ENCODE measurements around the gene C10orf95. TPM values are rescaled to one million over a fixed set of nuclear protein-coding genes. Genes with fewer than 3 reads are reported as not detected.
"Not testable (repeated sequence)": the region's sequence is repeated elsewhere in the genome, so short reads cannot be mapped to it uniquely, and the experiment has no call there.

C10orf95 gene
- polyA plus RNA-seq (2013, experiment 1 of 2) = not detected
- 0.03 TPM for polyA plus RNA-seq (2013, experiment 2 of 2)

- Histone ChIP-seq H2BK120ac (ENCODE audit: low read depth, low read length) (peak within 1 kb of the TSS; percentile 11), H3K27ac (ENCODE audit: low read length, poor library complexity, severe bottlenecking) (no peak within 1 kb of the TSS), H3K4me2 (ENCODE audit: low read length, poor library complexity, severe bottlenecking) (peak within 1 kb of the TSS; percentile 83), H2BK5ac (ENCODE audit: low read depth, low read length, poor library complexity, severe bottlenecking) (peak within 1 kb of the TSS; percentile 9), H2AK5ac (ENCODE audit: low read length, severe bottlenecking) (no peak within 1 kb of the TSS), H3K14ac (ENCODE audit: low read length in 2 of 2) (peak within 1 kb of the TSS in 1 of 2 experiments; percentile 91), H4K91ac (ENCODE audit: low read length) (peak within 1 kb of the TSS; percentile 57), H3K27me3 (ENCODE audit: control insufficient read depth in 1 of 2, insufficient read depth in 1 of 2, low read length in 2 of 2) (no peaks in the 10 kb centered on the region), H4K8ac (ENCODE audit: low read length) (peak within 1 kb of the TSS; percentile 96), H3K23ac (ENCODE audit: low read length in 2 of 2) (peak within 1 kb of the TSS in 1 of 2 experiments; percentile 14), H3K79me1 (replicated peaks; ENCODE audit: low read length, poor library complexity, severe bottlenecking) (peaks cover 10% of the 10 kb centered on the region), H2BK15ac (ENCODE audit: low read depth, poor library complexity, severe bottlenecking) (peak within 1 kb of the TSS; percentile 95), H3K9ac (ENCODE audit: low read length) (peak within 1 kb of the TSS; percentile 87), H3K4me1 (ENCODE audit: control insufficient read depth, insufficient read depth, low read depth, low read length) (peaks cover 32% of the 10 kb centered on the region), H3K4me3 (ENCODE audit: insufficient read depth in 1 of 2, low read depth in 1 of 2, low read length in 2 of 2) (peak within 1 kb of the TSS; percentile 88 to 93), H2BK12ac (ENCODE audit: low read length in 2 of 2) (peak within 1 kb of the TSS; percentile 38 to 63), H3K4ac (ENCODE audit: low read depth in 1 of 2, low read length in 2 of 2) (peak within 1 kb of the TSS; percentile 37 to 91), H3K18ac (ENCODE audit: low read depth in 1 of 2, low read length in 2 of 2) (peak within 1 kb of the TSS; percentile 66 to 82), H3K36me3 (ENCODE audit: control insufficient read depth in 1 of 2, insufficient read depth in 2 of 2, low read depth in 1 of 2, low read length in 2 of 2) (peaks cover 0 to 7% of the 10 kb centered on the region in 2 experiments), H3K9me3 (ENCODE audit: control insufficient read depth, low read length) (no peaks in the 10 kb centered on the region), H2AFZ (ENCODE audit: low read depth, low read length) (peak within 1 kb of the TSS; percentile 55)
- 44% methylated on average over 28 of the region's 28 CpGs for WGBS
- DNase-seq = peak; percentile 30
These were observed at the start of gene C10orf95 for GRCh38 chr10:102451105-102451969. TSS of gene C10orf95 (minus strand) at chr10:102451543. CDS start at chr10:102451093, 450 bp downstream.

- not testable (repeated sequence) for H2BK5ac ChIP-seq (ENCODE audit: low read depth, low read length, poor library complexity, severe bottlenecking); H4K91ac ChIP-seq (ENCODE audit: low read length); H2BK120ac ChIP-seq (ENCODE audit: low read depth, low read length); H3K18ac ChIP-seq (ENCODE audit: low read depth in 1 of 2, low read length in 2 of 2); H3K79me1 ChIP-seq (replicated peaks; ENCODE audit: low read length, poor library complexity, severe bottlenecking); H2AFZ ChIP-seq (ENCODE audit: low read depth, low read length); H2BK15ac ChIP-seq (ENCODE audit: low read depth, poor library complexity, severe bottlenecking); H2BK12ac ChIP-seq (ENCODE audit: low read length in 2 of 2); H3K9me3 ChIP-seq (ENCODE audit: control insufficient read depth, low read length); H3K27me3 ChIP-seq (ENCODE audit: control insufficient read depth in 1 of 2, insufficient read depth in 1 of 2, low read length in 2 of 2); DNase-seq; H3K4ac ChIP-seq (ENCODE audit: low read depth in 1 of 2, low read length in 2 of 2); H3K27ac ChIP-seq (ENCODE audit: low read length, poor library complexity, severe bottlenecking); H3K23ac ChIP-seq (ENCODE audit: low read length in 2 of 2); H2AK5ac ChIP-seq (ENCODE audit: low read length, severe bottlenecking); H3K14ac ChIP-seq (ENCODE audit: low read length in 2 of 2)
- Histone ChIP-seq H3K9ac (ENCODE audit: low read length) (peak overlapping the region; percentile 92), H3K4me1 (ENCODE audit: control insufficient read depth, insufficient read depth, low read depth, low read length) (peaks cover 10% of the 10 kb centered on the region), H3K36me3 (ENCODE audit: control insufficient read depth in 1 of 2, insufficient read depth in 2 of 2, low read depth in 1 of 2, low read length in 2 of 2) (peaks cover 3 to 12% of the 10 kb centered on the region in 2 experiments), H4K8ac (ENCODE audit: low read length) (peak overlapping the region; percentile 21), H3K4me3 (ENCODE audit: insufficient read depth in 1 of 2, low read depth in 1 of 2, low read length in 2 of 2) (peak overlapping the region in 1 of 2 experiments; percentile 91), H3K4me2 (ENCODE audit: low read length, poor library complexity, severe bottlenecking) (peak overlapping the region; percentile 25)
- 97% methylated on average over 12 of the region's 13 CpGs for WGBS
These were observed 49.3 kb upstream of the C10orf95 start for GRCh38 chr10:102500686-102501085.

- peaks cover 7 to 12% of the 10 kb centered on the region in 2 experiments for H3K36me3 ChIP-seq (ENCODE audit: control insufficient read depth in 1 of 2, insufficient read depth in 2 of 2, low read depth in 1 of 2, low read length in 2 of 2)
- peaks cover under 1% of the 10 kb centered on the region for H3K79me1 ChIP-seq (replicated peaks; ENCODE audit: low read length, poor library complexity, severe bottlenecking)
- H3K9ac ChIP-seq (ENCODE audit: low read length) = peak overlapping the region; percentile 30
- 96% methylated on average over 3 of the region's 3 CpGs for WGBS
- H2BK120ac ChIP-seq (ENCODE audit: low read depth, low read length) = no peak overlapping the region
- H3K4ac ChIP-seq (ENCODE audit: low read depth in 1 of 2, low read length in 2 of 2) = no peak overlapping the region
- no peak overlapping the region for H3K18ac ChIP-seq (ENCODE audit: low read depth in 1 of 2, low read length in 2 of 2)
- H3K4me2 ChIP-seq (ENCODE audit: low read length, poor library complexity, severe bottlenecking) = no peak overlapping the region
- no peak overlapping the region for H2BK5ac ChIP-seq (ENCODE audit: low read depth, low read length, poor library complexity, severe bottlenecking)
- H2BK15ac ChIP-seq (ENCODE audit: low read depth, poor library complexity, severe bottlenecking) = no peak overlapping the region
- H3K27ac ChIP-seq (ENCODE audit: low read length, poor library complexity, severe bottlenecking) = no peak overlapping the region
- H3K4me1 ChIP-seq (ENCODE audit: control insufficient read depth, insufficient read depth, low read depth, low read length) = peaks cover 5% of the 10 kb centered on the region
- H3K23ac ChIP-seq (ENCODE audit: low read length in 2 of 2) = no peak overlapping the region
- no peak overlapping the region for H3K14ac ChIP-seq (ENCODE audit: low read length in 2 of 2)
- H4K8ac ChIP-seq (ENCODE audit: low read length) = no peak overlapping the region
- no peak overlapping the region for H4K91ac ChIP-seq (ENCODE audit: low read length)
- no peak overlapping the region for H3K4me3 ChIP-seq (ENCODE audit: insufficient read depth in 1 of 2, low read depth in 1 of 2, low read length in 2 of 2)
- H2AK5ac ChIP-seq (ENCODE audit: low read length, severe bottlenecking) = no peak overlapping the region
- H2BK12ac ChIP-seq (ENCODE audit: low read length in 2 of 2) = no peak overlapping the region
- H3K9me3 ChIP-seq (ENCODE audit: control insufficient read depth, low read length) = no peaks in the 10 kb centered on the region
- DNase-seq = no peak
- no peaks in the 10 kb centered on the region for H3K27me3 ChIP-seq (ENCODE audit: control insufficient read depth in 1 of 2, insufficient read depth in 1 of 2, low read length in 2 of 2)
- no peak overlapping the region for H2AFZ ChIP-seq (ENCODE audit: low read depth, low read length)
These were observed 48.0 kb upstream of the C10orf95 start for GRCh38 chr10:102499356-102499755.

GRCh38 chr10:102497545-102497944 is 46.2 kb upstream of the C10orf95 start:
- H4K91ac ChIP-seq (ENCODE audit: low read length) = no peak overlapping the region
- no peak overlapping the region for H4K8ac ChIP-seq (ENCODE audit: low read length)
- no peak overlapping the region for H3K4me2 ChIP-seq (ENCODE audit: low read length, poor library complexity, severe bottlenecking)
- no peaks in the 10 kb centered on the region for H3K27me3 ChIP-seq (ENCODE audit: control insufficient read depth in 1 of 2, insufficient read depth in 1 of 2, low read length in 2 of 2)
- 100% methylated on average over 1 of the region's 1 CpG for WGBS
- no peak overlapping the region for H2BK12ac ChIP-seq (ENCODE audit: low read length in 2 of 2)
- no peak overlapping the region for H2BK15ac ChIP-seq (ENCODE audit: low read depth, poor library complexity, severe bottlenecking)
- no peak for DNase-seq
- no peak overlapping the region for H2BK120ac ChIP-seq (ENCODE audit: low read depth, low read length)
- peaks cover 12 to 16% of the 10 kb centered on the region in 2 experiments for H3K36me3 ChIP-seq (ENCODE audit: control insufficient read depth in 1 of 2, insufficient read depth in 2 of 2, low read depth in 1 of 2, low read length in 2 of 2)
- H3K23ac ChIP-seq (ENCODE audit: low read length in 2 of 2) = no peak overlapping the region
- H2AFZ ChIP-seq (ENCODE audit: low read depth, low read length) = no peak overlapping the region
- no peak overlapping the region for H3K18ac ChIP-seq (ENCODE audit: low read depth in 1 of 2, low read length in 2 of 2)
- H3K27ac ChIP-seq (ENCODE audit: low read length, poor library complexity, severe bottlenecking) = no peak overlapping the region
- H2BK5ac ChIP-seq (ENCODE audit: low read depth, low read length, poor library complexity, severe bottlenecking) = no peak overlapping the region
- no peak overlapping the region for H3K4me3 ChIP-seq (ENCODE audit: insufficient read depth in 1 of 2, low read depth in 1 of 2, low read length in 2 of 2)
- no peak overlapping the region for H3K14ac ChIP-seq (ENCODE audit: low read length in 2 of 2)
- H3K4ac ChIP-seq (ENCODE audit: low read depth in 1 of 2, low read length in 2 of 2) = no peak overlapping the region
- no peaks in the 10 kb centered on the region for H3K9me3 ChIP-seq (ENCODE audit: control insufficient read depth, low read length)
- H3K4me1 ChIP-seq (ENCODE audit: control insufficient read depth, insufficient read depth, low read depth, low read length) = peaks cover 15% of the 10 kb centered on the region
- H3K79me1 ChIP-seq (replicated peaks; ENCODE audit: low read length, poor library complexity, severe bottlenecking) = no peaks in the 10 kb centered on the region
- no peak overlapping the region for H2AK5ac ChIP-seq (ENCODE audit: low read length, severe bottlenecking)
- H3K9ac ChIP-seq (ENCODE audit: low read length) = no peak overlapping the region
